HL-60/S4 treated with phorbol 12-myristate 13-acetate at 8.2 ng/mL for 4 days and 3 days (cell line): ENCODE results near the gene OSBPL1A.

Experiments
- in situ Hi-C: fragments of 300-500 bp; cut with MboI; formaldehyde crosslinking; loops from 2 replicates; pipeline ENCODE4 v1.15.0; 2022; ENCODE audit warnings: low sequenced_read_pairs

The OSBPL1A gene

DNA sequence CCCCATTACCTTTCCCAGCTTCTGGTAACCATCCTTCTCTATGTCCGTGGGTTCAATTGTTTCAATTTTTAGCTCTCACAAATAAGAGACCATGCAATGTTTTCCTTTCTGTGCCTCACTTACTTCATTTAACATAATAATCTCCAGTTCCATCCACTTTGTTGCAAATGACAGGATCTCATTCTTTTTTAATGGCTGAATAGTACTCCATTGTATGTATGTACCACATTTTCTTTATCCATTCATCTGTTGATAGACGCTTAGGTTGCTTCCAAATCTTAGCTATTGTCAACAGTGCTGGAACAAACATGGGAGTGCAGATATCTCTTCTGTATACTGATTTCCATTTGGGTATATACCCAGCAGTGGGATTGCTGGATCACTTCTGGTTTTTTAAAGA, 256.9 kb downstream of the OSBPL1A start:
- in situ Hi-C loops, result no loop called here

GRCh38 chr18:24138789-24139616, 258.6 kb downstream of the OSBPL1A start, which contains the start of gene CABYR:
TSS of gene CABYR (plus strand) at chr18:24139062. CDS start at chr18:24143115, 4,053 bp downstream.
- in situ Hi-C loops, result no loop called here

- in situ Hi-C loops, result no loop called here
Measured at GRCh38 chr18:24138409-24138788, 259.2 kb downstream of the OSBPL1A start.

GRCh38 chr18:24136967-24137373, 260.7 kb downstream of the OSBPL1A start:
- in situ Hi-C loops, result no loop called here

GRCh38 chr18:24130494-24130893, 267.1 kb downstream of the OSBPL1A start:
- in situ Hi-C loops, result no loop called here

GRCh38 chr18:24128700-24129099, 268.9 kb downstream of the OSBPL1A start:
- in situ Hi-C loops, result no loop called here

DNA sequence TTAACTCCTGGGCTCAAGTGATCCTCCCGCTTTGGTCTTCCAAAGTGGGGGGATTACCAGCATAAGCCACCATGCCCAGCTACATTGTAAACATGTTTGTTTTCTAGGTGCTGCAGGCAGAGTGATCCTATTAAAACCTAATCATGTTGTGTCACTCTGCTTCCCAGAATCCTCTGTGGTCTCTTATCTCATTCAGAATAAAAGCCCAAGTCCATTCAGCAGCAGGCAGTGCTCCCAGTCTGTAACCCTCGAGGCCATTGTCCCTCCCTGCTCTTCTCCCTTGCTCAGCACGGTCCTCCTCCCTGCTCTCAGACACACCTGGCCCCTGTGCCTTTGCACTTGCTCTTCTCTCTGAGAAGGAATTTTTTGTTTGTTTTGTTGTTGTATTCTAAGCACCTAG, 269.9 kb downstream of the OSBPL1A start:
- in situ Hi-C loops, result no loop called here

GRCh38 chr18:24126155-24126961, 271.3 kb downstream of the OSBPL1A start:
- in situ Hi-C loops, result no loop called here

GRCh38 chr18:24121625-24122024, 276.0 kb downstream of the OSBPL1A start:
- in situ Hi-C loops, result loop anchor here (25.0 kb wide), 1 partner anchor 284 kb away; no protein-coding TSS in a partner anchor

DNA sequence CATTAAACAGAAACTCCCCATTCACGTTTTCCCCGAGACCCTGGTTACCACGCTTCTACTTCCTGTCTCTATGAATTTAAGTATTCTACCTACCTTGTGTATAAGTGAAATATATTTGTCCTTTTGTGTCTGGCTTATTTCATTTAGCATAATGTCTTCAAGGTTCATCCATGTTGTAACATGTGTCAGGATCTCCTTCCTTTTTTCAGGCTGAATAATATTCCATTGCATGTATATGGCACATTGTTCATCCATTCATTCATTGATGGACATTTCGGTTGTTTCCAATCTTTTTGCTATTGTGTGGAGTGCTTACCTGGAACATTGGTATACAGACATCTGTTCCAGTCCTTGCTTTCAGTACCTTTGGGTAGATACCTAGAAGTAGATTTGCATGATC, 276.9 kb downstream of the OSBPL1A start:
- in situ Hi-C loops, result loop anchor here (25.0 kb wide), 1 partner anchor 283 kb away; no protein-coding TSS in a partner anchor

DNA sequence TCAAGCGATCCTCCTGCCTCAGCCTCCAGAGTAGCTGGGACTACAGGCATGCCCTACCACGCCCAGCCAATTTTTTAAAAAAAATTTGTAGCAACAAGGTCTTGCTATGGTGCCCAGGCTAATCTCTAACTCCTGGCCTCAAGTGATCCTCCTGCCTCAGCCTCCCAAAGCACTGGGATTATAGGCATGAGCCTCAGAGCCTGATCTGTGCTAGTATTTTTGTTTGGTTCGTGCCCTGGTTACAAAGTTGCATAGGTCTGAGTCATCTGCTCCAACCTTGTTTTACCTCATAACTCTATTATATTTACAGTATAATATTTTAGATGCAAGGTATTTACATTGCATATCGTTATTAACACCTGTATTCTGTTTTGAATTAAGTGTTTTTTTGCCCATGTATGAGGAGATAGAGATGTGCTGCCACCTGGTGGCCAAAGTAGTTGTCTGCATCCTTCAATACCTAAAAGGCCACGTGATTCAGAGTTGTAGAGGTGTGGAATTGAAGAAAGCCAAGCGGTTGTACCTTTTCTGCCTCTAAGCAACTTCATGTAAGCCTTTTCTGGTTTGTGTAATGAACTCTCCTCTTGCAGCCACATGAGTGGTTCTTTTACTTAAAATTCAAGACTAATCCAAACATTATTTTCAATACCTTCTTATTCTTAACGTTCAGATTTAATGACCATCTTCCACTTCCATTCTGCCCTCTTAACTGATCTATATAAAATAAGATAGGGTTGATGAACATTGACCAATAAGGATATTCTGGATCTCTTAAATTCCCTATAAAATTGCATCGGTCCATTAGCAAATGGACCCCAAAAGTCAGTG, 278.7 kb downstream of the OSBPL1A start:
- in situ Hi-C loops, result loop anchor here (25.0 kb wide), 1 partner anchor 282 kb away; no protein-coding TSS in a partner anchor

- in situ Hi-C loops, result loop anchor here (25.0 kb wide), 1 partner anchor 278 kb away; no protein-coding TSS in a partner anchor
Measured at GRCh38 chr18:24115628-24116027, 282.0 kb downstream of the OSBPL1A start.

GRCh38 chr18:24114924-24115549, 282.6 kb downstream of the OSBPL1A start:
- in situ Hi-C loops, result loop anchor here (25.0 kb wide), 1 partner anchor 278 kb away; no protein-coding TSS in a partner anchor

GRCh38 chr18:24112874-24113615, 284.6 kb downstream of the OSBPL1A start:
- in situ Hi-C loops, result loop anchor here (25.0 kb wide), 1 partner anchor 276 kb away; no protein-coding TSS in a partner anchor

DNA sequence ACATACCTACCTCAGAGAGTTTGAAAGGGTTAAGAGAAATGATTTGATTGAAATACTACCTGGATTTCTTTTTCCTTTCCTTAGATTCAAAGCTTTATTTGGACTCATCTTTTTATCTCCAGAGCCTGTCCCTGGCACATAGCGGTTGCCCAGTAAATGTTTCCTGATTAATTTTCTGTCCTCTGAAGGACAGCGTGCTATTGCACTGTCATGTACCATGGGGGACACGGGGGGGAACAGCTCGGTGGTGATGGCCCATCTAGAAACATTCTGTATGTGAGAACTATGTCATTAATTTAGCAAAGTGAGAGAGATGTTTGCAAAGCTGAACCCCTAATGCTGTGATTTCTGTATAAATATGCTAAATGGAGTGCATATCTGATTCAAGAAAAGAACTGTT, 285.2 kb downstream of the OSBPL1A start:
- in situ Hi-C loops, result loop anchor here (25.0 kb wide), 1 partner anchor 275 kb away; no protein-coding TSS in a partner anchor
